ENCODE results near the gene PLPP3. TPM values are rescaled to one million over a fixed set of nuclear protein-coding genes. Genes with fewer than 3 reads are reported as not detected.

PLPP3 gene
- total RNA-seq, 1 experiment from 2014 or later, result 8.2 TPM

DNA sequence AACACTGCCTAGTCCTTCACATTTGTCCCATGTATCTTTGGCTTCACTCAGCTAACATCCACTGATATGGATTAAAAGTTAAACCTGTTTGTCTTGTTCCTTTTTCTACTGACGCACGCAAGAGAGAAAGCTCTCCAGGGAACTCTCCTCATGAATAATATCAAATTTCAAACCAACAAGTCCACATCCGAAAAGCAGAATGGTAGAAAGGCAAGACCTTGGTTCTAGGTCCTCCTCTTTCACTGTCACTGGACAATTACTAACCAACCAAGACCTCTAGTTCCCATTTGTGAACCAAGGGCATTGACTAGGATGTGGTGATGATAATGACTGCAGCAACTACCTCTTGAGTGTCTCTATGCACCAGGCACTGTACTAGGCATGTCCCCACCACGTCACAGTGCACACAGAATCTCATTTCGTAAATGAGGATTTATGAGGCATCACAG, 8.4 kb downstream of the PLPP3 start:
- POLR2A ChIA-PET, result no interaction called here
- in situ Hi-C loops (cut with HindIII; ENCODE audit: low pct_unique_long_range_greater_than_20kb, low sequenced_read_pairs), result no loop called here
- CTCF ChIA-PET, result no interaction called here

GRCh38 chr1:56569661-56570060, 9.7 kb downstream of the PLPP3 start:
- peak; percentile 69 for ATAC-seq
- no peaks in the 10 kb centered on the region for H3K27me3 ChIP-seq (ENCODE audit: control insufficient read depth, insufficient read depth, low read length)
- DNase-seq (ENCODE audit: low read depth, low spot score), result no peak
- H3K4me1 ChIP-seq (ENCODE audit: control insufficient read depth, insufficient read depth, low read length), result 0 out of 2 replicates have a peak, but pooled peaks cover 8% of the 10 kb centered on the region
- no peak for TF ChIP-seq POLR2AphosphoS5 (IDR thresholded peaks at IDR 0.05; ENCODE audit: low read depth, low read length)
- no peak for TF ChIP-seq CTCF (IDR thresholded peaks at IDR 0.05)
- no peak for TF ChIP-seq TCF7L2 (IDR thresholded peaks at IDR 0.05; ENCODE audit: low read depth, low read length)
- TF ChIP-seq REST (IDR thresholded peaks at IDR 0.05; ENCODE audit: insufficient read depth in 1 of 2, low read depth in 2 of 2, low read length in 1 of 2), result no peak
- TF ChIP-seq SIN3A (IDR thresholded peaks at IDR 0.05; ENCODE audit: borderline replicate concordance, insufficient read depth, low read depth, low read length), result no peak
- no TSS peak for BruUV-seq (replicated peaks)
- H3K27ac ChIP-seq (ENCODE audit: low read length), result no peak overlapping the region
- ChIA-PET CTCF (no interaction called here), POLR2A (no interaction called here)
- no peaks in the 10 kb centered on the region for H3K36me3 ChIP-seq (ENCODE audit: control insufficient read depth, insufficient read depth, low read length)
- in situ Hi-C loops (cut with HindIII; ENCODE audit: low pct_unique_long_range_greater_than_20kb, low sequenced_read_pairs), result no loop called here
- H3K9me3 ChIP-seq (ENCODE audit: control insufficient read depth, insufficient read depth, low read depth, low read length), result no peaks in the 10 kb centered on the region
- no peak overlapping the region for H3K4me3 ChIP-seq (ENCODE audit: low read depth in 2 of 2, low read length in 2 of 2)
- intact Hi-C loops (cut with micrococcal nuclease; ENCODE audit: unreplicated experiment), result loop anchor here (10.0 kb wide), 2 partner anchors 155 to 1095 kb away; no protein-coding TSS in a partner anchor

More for the DNA sequence above, 8.4 kb downstream of the PLPP3 start:
- no peak for TF ChIP-seq TCF7L2 (IDR thresholded peaks at IDR 0.05; ENCODE audit: low read depth, low read length)
- no peak for TF ChIP-seq REST (IDR thresholded peaks at IDR 0.05; ENCODE audit: insufficient read depth in 1 of 2, low read depth in 2 of 2, low read length in 1 of 2)
- no peak for TF ChIP-seq POLR2AphosphoS5 (IDR thresholded peaks at IDR 0.05; ENCODE audit: low read depth, low read length)
- no peak for TF ChIP-seq SIN3A (IDR thresholded peaks at IDR 0.05; ENCODE audit: borderline replicate concordance, insufficient read depth, low read depth, low read length)
- no peak for TF ChIP-seq CTCF (IDR thresholded peaks at IDR 0.05)
- H3K4me3 ChIP-seq (ENCODE audit: low read depth in 2 of 2, low read length in 2 of 2), result no peak overlapping the region
- H3K27me3 ChIP-seq (ENCODE audit: control insufficient read depth, insufficient read depth, low read length), result 0 out of 2 replicates have a peak, but pooled peaks cover 2% of the 10 kb centered on the region
- intact Hi-C loops (cut with micrococcal nuclease; ENCODE audit: unreplicated experiment), result loop anchor here (10.0 kb wide), 2 partner anchors 156 to 1096 kb away; no protein-coding TSS in a partner anchor
- ATAC-seq (no peak), DNase-seq (ENCODE audit: low read depth, low spot score) (no peak)
- peaks cover 12% of the 10 kb centered on the region; the same call in 1 of the 2 replicates for H3K4me1 ChIP-seq (ENCODE audit: control insufficient read depth, insufficient read depth, low read length)
- no TSS peak for BruUV-seq (replicated peaks)
- H3K9me3 ChIP-seq (ENCODE audit: control insufficient read depth, insufficient read depth, low read depth, low read length), result no peaks in the 10 kb centered on the region
- no peaks in the 10 kb centered on the region for H3K36me3 ChIP-seq (ENCODE audit: control insufficient read depth, insufficient read depth, low read length)
- no peak overlapping the region for H3K27ac ChIP-seq (ENCODE audit: low read length)
